DOHH2 (cell line): ENCODE results near the gene CCNO.

Source experiments
- H3F3A ChIP-seq: fragments of 200-600 bp; sonication (generic), shearing (Covaris generic); 2 replicates; pipeline ENCODE4 v1.6.0; 2016; ENCODE audit warnings: antibody characterized with exemption, mild to moderate bottlenecking; ENCODE audit not compliant: control insufficient read depth, insufficient read depth
- H3K27ac ChIP-seq: fragments of 200-600 bp; sonication (generic); 2 replicates; pipeline ENCODE4 v1.5.1; 2014; ENCODE audit warnings: low read depth, mild to moderate bottlenecking, low read length, moderate library complexity
- H3K27me3 ChIP-seq: fragments of 200-600 bp; sonication (generic); 2 replicates; pipeline ENCODE4 v1.6.1; 2014; ENCODE audit warnings: mild to moderate bottlenecking, low read length, mixed read lengths; ENCODE audit not compliant: control insufficient read depth
- H3K36me3 ChIP-seq: fragments of 200-600 bp; sonication (generic); 2 replicates; pipeline ENCODE4 v1.6.1; 2014; ENCODE audit warnings: mild to moderate bottlenecking, low read length, moderate library complexity, mixed read lengths; ENCODE audit not compliant: control insufficient read depth
- H3K4me1 ChIP-seq: fragments of 200-600 bp; sonication (generic); 2 replicates; pipeline ENCODE4 v1.6.1; 2014; ENCODE audit warnings: mild to moderate bottlenecking, low read length, mixed read lengths; ENCODE audit not compliant: control insufficient read depth
- H3K4me2 ChIP-seq: fragments of 200-600 bp; sonication (generic); 2 replicates; pipeline ENCODE4 v1.6.0; 2014; ENCODE audit warnings: mild to moderate bottlenecking, low read length, moderate library complexity
- H3K4me3 ChIP-seq: fragments of 200-600 bp; sonication (generic); 2 replicates; pipeline ENCODE4 v1.5.1; 2014; ENCODE audit warnings: mild to moderate bottlenecking, low read length, mixed read lengths
- H3K79me2 ChIP-seq: fragments of 200-600 bp; sonication (generic); 2 replicates; pipeline ENCODE4 v1.6.1; 2014; ENCODE audit warnings: mild to moderate bottlenecking, low read length, mixed read lengths; ENCODE audit not compliant: control insufficient read depth
- H3K9me2 ChIP-seq: fragments of 200-600 bp; sonication (generic); replicated peaks from 2 replicates; pipeline ENCODE4 v1.6.1; 2014; ENCODE audit warnings: mild to moderate bottlenecking, low read length, mixed read lengths; ENCODE audit not compliant: control insufficient read depth
- H3K9me3 ChIP-seq: fragments of 200-600 bp; sonication (generic); 2 replicates; pipeline ENCODE4 v1.6.1; 2014; ENCODE audit warnings: antibody characterized with exemption, low read length, mixed read lengths; ENCODE audit not compliant: control insufficient read depth, insufficient read depth
- H4K20me1 ChIP-seq: fragments of 200-600 bp; sonication (generic); 2 replicates; pipeline ENCODE4 v1.6.0; 2014; ENCODE audit warnings: low read depth, mild to moderate bottlenecking, antibody characterized with exemption, low read length, moderate library complexity; ENCODE audit not compliant: control insufficient read depth, insufficient read depth
- CTCF ChIP-seq: fragments of 200-600 bp; sonication (generic); IDR thresholded peaks from one replicate; pipeline ENCODE4 v1.5.1; 2014; ENCODE audit warnings: antibody characterized with exemption, mild to moderate bottlenecking, low read depth, low read length; ENCODE audit not compliant: poor library complexity, severe bottlenecking
- EZH2phosphoT487 ChIP-seq: fragments of 200-600 bp; sonication (generic); IDR thresholded peaks from 2 replicates; pipeline ENCODE4 v1.6.1; 2017; ENCODE audit warnings: borderline replicate concordance, mild to moderate bottlenecking, antibody characterized with exemption, low read length, moderate library complexity, mixed read lengths

CCNO gene

GRCh38 chr5:55254802-55255201 lies 21.4 kb upstream of the CCNO start:
- Histone ChIP-seq H3K4me2 (no peak overlapping the region), H3F3A (no peaks in the 10 kb centered on the region), H3K9me3 (no peaks in the 10 kb centered on the region), H3K4me1 (no peaks in the 10 kb centered on the region), H3K36me3 (peaks cover 35% of the 10 kb centered on the region), H3K79me2 (no peaks in the 10 kb centered on the region), H3K27ac (no peak overlapping the region), H3K9me2 (no peaks in the 10 kb centered on the region), H3K4me3 (no peak overlapping the region), H3K27me3 (no peaks in the 10 kb centered on the region), H4K20me1 (no peaks in the 10 kb centered on the region)
- TF ChIP-seq EZH2phosphoT487 (no peak), CTCF (no peak)

GRCh38 chr5:55250064-55250463 lies 16.7 kb upstream of the CCNO start:
- H3K27ac ChIP-seq: no peak overlapping the region
- H3K4me2 ChIP-seq: no peak overlapping the region
- no peak for TF ChIP-seq EZH2phosphoT487
- TF ChIP-seq CTCF: no peak
- no peaks in the 10 kb centered on the region for H3K27me3 ChIP-seq
- no peaks in the 10 kb centered on the region for H3K79me2 ChIP-seq
- no peaks in the 10 kb centered on the region for H3K9me2 ChIP-seq
- peaks cover 7% of the 10 kb centered on the region for H3K36me3 ChIP-seq
- H3K4me3 ChIP-seq: no peak overlapping the region
- H3K9me3 ChIP-seq: peaks cover 14% of the 10 kb centered on the region
- H4K20me1 ChIP-seq: no peaks in the 10 kb centered on the region
- H3K4me1 ChIP-seq: no peaks in the 10 kb centered on the region
- H3F3A ChIP-seq: no peaks in the 10 kb centered on the region

- no peak overlapping the region for H3K4me2 ChIP-seq
- no peaks in the 10 kb centered on the region for H3K4me1 ChIP-seq
- H3K79me2 ChIP-seq: no peaks in the 10 kb centered on the region
- no peaks in the 10 kb centered on the region for H4K20me1 ChIP-seq
- no peak overlapping the region for H3K27ac ChIP-seq
- no peaks in the 10 kb centered on the region for H3K9me2 ChIP-seq
- no peak overlapping the region for H3K4me3 ChIP-seq
- H3K9me3 ChIP-seq: no peaks in the 10 kb centered on the region
- H3F3A ChIP-seq: no peaks in the 10 kb centered on the region
- H3K27me3 ChIP-seq: peaks cover 27% of the 10 kb centered on the region
- TF ChIP-seq EZH2phosphoT487: no peak
- no peak for TF ChIP-seq CTCF
- H3K36me3 ChIP-seq: no peaks in the 10 kb centered on the region
Measured at GRCh38 chr5:55241746-55242145, 8.3 kb upstream of the CCNO start.

- H3K27me3 ChIP-seq: peaks cover 61% of the 10 kb centered on the region
- TF ChIP-seq EZH2phosphoT487 (no peak), CTCF (no peak)
- H3K4me3 ChIP-seq: no peak overlapping the region
Measured at GRCh38 chr5:55236800-55237199, 3.4 kb upstream of the CCNO start.

More at GRCh38 chr5:55236800-55237199, 3.4 kb upstream of the CCNO start:
- no peak overlapping the region for H3K4me2 ChIP-seq
- H3K79me2 ChIP-seq: no peaks in the 10 kb centered on the region
- H3K36me3 ChIP-seq: no peaks in the 10 kb centered on the region
- H3K9me2 ChIP-seq: no peaks in the 10 kb centered on the region
- no peak overlapping the region for H3K27ac ChIP-seq
- no peaks in the 10 kb centered on the region for H3K9me3 ChIP-seq
- no peaks in the 10 kb centered on the region for H3F3A ChIP-seq
- peaks cover 23% of the 10 kb centered on the region for H3K4me1 ChIP-seq
- H4K20me1 ChIP-seq: no peaks in the 10 kb centered on the region
